ENCODE results near the gene LMAN1.

DNA sequence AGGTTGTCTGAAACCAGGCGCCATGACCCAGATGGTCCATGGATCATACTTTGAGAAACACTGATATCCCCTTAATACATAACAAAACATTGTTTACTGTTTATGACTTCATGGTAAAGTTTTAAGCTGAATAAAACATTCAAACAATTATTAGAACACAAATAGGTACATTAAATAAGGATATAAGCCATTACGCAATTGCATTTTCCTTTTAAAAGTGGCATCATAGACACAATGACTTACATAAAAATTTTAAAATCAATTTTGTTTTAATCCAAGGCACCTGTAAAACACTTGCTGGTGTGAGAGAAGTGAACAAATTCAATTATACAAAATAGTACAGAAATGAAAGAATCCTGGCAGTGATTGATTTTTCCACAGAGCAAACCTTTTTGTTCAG is 30.4 kb downstream of the LMAN1 start:
- TF ChIP-seq, protein P1, sequence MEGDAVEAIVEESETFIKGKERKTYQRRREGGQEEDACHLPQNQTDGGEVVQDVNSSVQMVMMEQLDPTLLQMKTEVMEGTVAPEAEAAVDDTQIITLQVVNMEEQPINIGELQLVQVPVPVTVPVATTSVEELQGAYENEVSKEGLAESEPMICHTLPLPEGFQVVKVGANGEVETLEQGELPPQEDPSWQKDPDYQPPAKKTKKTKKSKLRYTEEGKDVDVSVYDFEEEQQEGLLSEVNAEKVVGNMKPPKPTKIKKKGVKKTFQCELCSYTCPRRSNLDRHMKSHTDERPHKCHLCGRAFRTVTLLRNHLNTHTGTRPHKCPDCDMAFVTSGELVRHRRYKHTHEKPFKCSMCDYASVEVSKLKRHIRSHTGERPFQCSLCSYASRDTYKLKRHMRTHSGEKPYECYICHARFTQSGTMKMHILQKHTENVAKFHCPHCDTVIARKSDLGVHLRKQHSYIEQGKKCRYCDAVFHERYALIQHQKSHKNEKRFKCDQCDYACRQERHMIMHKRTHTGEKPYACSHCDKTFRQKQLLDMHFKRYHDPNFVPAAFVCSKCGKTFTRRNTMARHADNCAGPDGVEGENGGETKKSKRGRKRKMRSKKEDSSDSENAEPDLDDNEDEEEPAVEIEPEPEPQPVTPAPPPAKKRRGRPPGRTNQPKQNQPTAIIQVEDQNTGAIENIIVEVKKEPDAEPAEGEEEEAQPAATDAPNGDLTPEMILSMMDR (IDR thresholded peaks at IDR 0.05), result no peak
- TF ChIP-seq POLR2A (IDR thresholded peaks at IDR 0.05), result no peak

Measured in body of pancreas (tissue), 4 donors.